Karpas-422 (cell line): ENCODE results near the gene PPP1R12B. TPM values are rescaled to one million over a fixed set of nuclear protein-coding genes. Genes with fewer than 3 reads are reported as not detected.
A peak's percentile ranks its signal among the peaks of the same experiment; 100 is the strongest.
"Not testable (repeated sequence)": the region's sequence is repeated elsewhere in the genome, so short reads cannot be mapped to it uniquely, and the experiment has no call there.

Source experiments
- DNase-seq: peaks from one replicate; pipeline ENCODE4 v3.0.0-alpha.2; 2015
- H2AFZ ChIP-seq: fragments of 200-600 bp; sonication (generic); 2 replicates; pipeline ENCODE4 v1.6.1; 2014; ENCODE audit warnings: antibody characterized with exemption, low read length, mixed read lengths
- H3K27ac ChIP-seq: fragments of 200-600 bp; sonication (generic); 2 replicates; pipeline ENCODE4 v1.5.1; 2014; ENCODE audit warnings: mild to moderate bottlenecking, low read length, moderate library complexity
- H3K27me3 ChIP-seq: fragments of 200-600 bp; sonication (generic); 2 replicates; pipeline ENCODE4 v1.6.1; 2014; ENCODE audit warnings: low read length, mixed read lengths
- H3K36me3 ChIP-seq: fragments of 200-600 bp; sonication (generic); 2 replicates; pipeline ENCODE4 v1.6.1; 2014; ENCODE audit warnings: low read length, mixed read lengths; ENCODE audit not compliant: insufficient read depth
- H3K4me1 ChIP-seq: fragments of 200-600 bp; sonication (generic); 2 replicates; pipeline ENCODE4 v1.6.1; 2014; ENCODE audit warnings: mild to moderate bottlenecking, low read length, mixed read lengths
- H3K4me2 ChIP-seq: fragments of 200-600 bp; sonication (generic); 2 replicates; pipeline ENCODE4 v1.6.1; 2014; ENCODE audit warnings: low read length, low read depth, mild to moderate bottlenecking; ENCODE audit not compliant: poor library complexity, severe bottlenecking
- H3K4me3 ChIP-seq: fragments of 200-600 bp; sonication (generic); 2 replicates; pipeline ENCODE4 v1.5.1; 2014; ENCODE audit warnings: mild to moderate bottlenecking, antibody characterized with exemption, low read length, mixed read lengths
- H3K79me2 ChIP-seq: fragments of 200-600 bp; sonication (generic); 2 replicates; pipeline ENCODE4 v1.6.1; 2014; ENCODE audit warnings: mild to moderate bottlenecking, low read length, mixed read lengths
- H3K9ac ChIP-seq: fragments of 200-600 bp; sonication (generic); 2 replicates; pipeline ENCODE4 v1.6.0; 2014; ENCODE audit warnings: low read length
- H3K9me2 ChIP-seq: fragments of 200-600 bp; sonication (generic), shearing (Covaris generic); replicated peaks from 2 replicates; pipeline ENCODE4 v1.6.0; 2014; ENCODE audit warnings: mild to moderate bottlenecking, low read length, moderate library complexity; ENCODE audit not compliant: insufficient read depth
- H3K9me3 ChIP-seq: fragments of 300-700, 200-600 bp; sonication (generic); 2 replicates; pipeline ENCODE4 v1.6.1; 2014; ENCODE audit warnings: low read length, mixed read lengths
- H4K20me1 ChIP-seq: fragments of 200-600 bp; sonication (generic); 2 replicates; pipeline ENCODE4 v1.6.1; 2014; ENCODE audit warnings: mild to moderate bottlenecking, antibody characterized with exemption, low read length, low read depth; ENCODE audit not compliant: insufficient read depth
- total RNA-seq: library from RNA; depleted of rRNA; stranded (reverse); fragments of >200 nt; shearing (Covaris generic); gene quantifications from 2 replicates; pipeline ENCODE4 v1.2.3, GENCODE V29; 2014; ENCODE audit warnings: low replicate concordance

PPP1R12B gene
- total RNA-seq, 1 experiment from 2014 or later, result 8.4 TPM

DNA sequence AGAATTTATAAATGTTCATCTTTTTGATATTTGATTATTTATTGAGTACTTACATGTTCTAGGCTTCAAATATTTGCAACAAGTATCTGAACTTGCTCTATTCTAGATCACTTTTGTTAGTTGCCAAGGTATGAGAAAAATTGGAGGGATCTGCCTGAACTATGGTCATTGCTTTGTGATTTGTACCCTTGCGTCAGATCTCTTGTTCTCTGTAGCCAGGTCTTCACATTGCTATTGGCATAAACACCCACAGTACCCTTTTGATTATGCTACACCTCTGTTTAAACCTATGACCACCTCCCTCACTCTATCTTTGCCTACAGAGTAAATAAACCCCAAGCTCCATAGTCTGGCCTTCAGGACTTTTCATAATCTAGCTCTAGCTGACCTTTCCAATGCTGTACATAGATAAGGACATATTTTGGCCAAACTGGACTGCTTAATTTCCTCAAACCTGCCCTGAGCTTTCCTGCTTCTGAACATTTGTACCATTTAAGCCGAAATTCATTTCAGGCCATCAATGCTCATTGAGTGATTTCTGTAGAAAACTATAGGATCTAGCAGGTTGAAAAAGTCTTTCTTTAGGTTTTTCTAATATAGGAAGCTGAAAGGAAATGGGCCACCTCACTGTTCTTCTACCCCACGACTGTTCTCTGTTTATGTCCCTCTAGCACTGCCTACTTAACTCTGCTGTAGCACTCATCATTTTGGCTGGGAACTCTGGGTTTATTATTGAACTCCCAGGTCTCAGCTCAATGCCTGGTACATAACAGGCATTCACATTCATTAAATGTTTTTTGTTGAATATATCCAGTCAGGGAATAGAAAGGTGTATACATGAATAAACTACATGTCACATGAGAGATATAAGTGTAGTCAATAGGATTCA, 84.9 kb downstream of the PPP1R12B start:
- no peak overlapping the region for H2AFZ ChIP-seq
- no peaks in the 10 kb centered on the region for H3K9me3 ChIP-seq
- H3K4me1 ChIP-seq, result no peaks in the 10 kb centered on the region
- no peak overlapping the region for H3K4me2 ChIP-seq
- DNase-seq, result no peak
- no peak overlapping the region for H3K9ac ChIP-seq
- H3K27ac ChIP-seq, result no peak overlapping the region
- H3K9me2 ChIP-seq, result no peaks in the 10 kb centered on the region
- H4K20me1 ChIP-seq, result no peaks in the 10 kb centered on the region
- H3K4me3 ChIP-seq, result no peak overlapping the region
- H3K27me3 ChIP-seq, result no peaks in the 10 kb centered on the region
- H3K36me3 ChIP-seq, result no peaks in the 10 kb centered on the region
- no peaks in the 10 kb centered on the region for H3K79me2 ChIP-seq

DNA sequence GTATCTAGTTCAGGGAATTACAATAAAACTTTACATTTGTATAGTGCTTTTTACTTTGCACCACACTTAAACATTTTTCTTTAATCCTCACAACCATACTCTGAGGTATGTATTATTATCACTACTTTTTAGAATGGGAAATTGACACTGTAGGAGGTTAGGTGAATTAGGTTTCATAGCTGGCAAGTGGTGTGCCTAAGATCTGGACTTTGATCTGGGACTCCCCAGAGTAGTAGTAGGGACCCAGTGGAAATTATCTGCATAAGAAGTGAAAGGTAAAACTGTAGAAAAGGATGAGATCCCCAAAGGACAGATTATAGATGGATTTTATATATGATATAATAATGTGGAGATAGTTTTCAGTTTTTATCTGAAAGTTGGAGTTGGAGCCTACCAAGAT, 85.6 kb downstream of the PPP1R12B start:
- Histone ChIP-seq H3K9me3 (no peaks in the 10 kb centered on the region), H3K36me3 (no peaks in the 10 kb centered on the region), H3K79me2 (no peaks in the 10 kb centered on the region), H3K4me2 (no peak overlapping the region), H2AFZ (no peak overlapping the region), H3K4me1 (peaks cover under 1% of the 10 kb centered on the region; the same call in 1 of the 2 replicates), H3K4me3 (no peak overlapping the region), H3K9me2 (no peaks in the 10 kb centered on the region), H3K9ac (no peak overlapping the region), H3K27ac (no peak overlapping the region), H4K20me1 (no peaks in the 10 kb centered on the region), H3K27me3 (no peaks in the 10 kb centered on the region)
- no peak for DNase-seq

DNA sequence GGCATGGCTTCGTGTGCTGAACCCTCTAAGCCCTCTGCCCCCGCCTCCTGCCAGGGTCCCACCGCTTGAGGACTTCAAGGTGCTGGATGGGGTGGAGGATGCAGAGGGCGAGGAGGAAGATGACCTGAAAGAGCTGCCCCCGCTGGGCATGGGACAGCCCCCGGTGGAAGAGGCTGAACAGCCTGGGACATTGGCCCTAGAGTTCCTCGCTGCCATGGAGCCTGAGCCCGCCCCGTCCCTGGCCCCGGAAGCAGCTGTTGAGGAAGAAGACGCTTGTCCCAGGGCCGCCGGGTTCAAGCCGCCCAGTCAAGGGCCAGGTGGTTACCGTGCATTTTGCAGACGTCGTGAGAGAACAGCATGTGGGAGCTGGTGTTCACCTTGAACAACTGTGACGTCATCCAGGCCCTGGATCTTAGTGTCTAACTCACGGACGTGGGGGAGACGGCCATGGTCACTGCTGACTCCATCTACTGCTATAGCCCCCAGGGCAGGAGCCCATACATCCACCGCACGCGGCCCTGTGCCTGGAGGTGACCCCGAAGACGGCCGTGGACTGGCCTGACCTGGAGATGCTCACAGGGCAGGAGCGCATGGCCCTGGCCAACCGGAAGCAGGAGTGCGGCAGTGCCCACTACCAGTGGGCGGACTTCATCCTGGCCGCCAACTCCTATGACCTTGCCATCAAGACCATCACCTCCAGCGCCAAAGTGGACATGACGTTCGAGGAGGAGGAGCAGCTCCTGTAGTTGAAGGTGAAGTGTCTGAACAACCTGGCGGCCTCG, 90.1 kb downstream of the PPP1R12B start:
- H3K4me2 ChIP-seq, result no peak overlapping the region
- H3K9ac ChIP-seq, result no peak overlapping the region
- H3K9me3 ChIP-seq, result no peaks in the 10 kb centered on the region
- no peaks in the 10 kb centered on the region for H3K27me3 ChIP-seq
- no peak overlapping the region for H3K4me3 ChIP-seq
- no peak for DNase-seq
- H3K4me1 ChIP-seq, result peaks cover 12% of the 10 kb centered on the region
- no peaks in the 10 kb centered on the region for H3K79me2 ChIP-seq
- no peak overlapping the region for H2AFZ ChIP-seq
- H3K36me3 ChIP-seq, result no peaks in the 10 kb centered on the region
- H4K20me1 ChIP-seq, result no peaks in the 10 kb centered on the region
- H3K27ac ChIP-seq, result no peak overlapping the region
- H3K9me2 ChIP-seq, result no peaks in the 10 kb centered on the region

DNA sequence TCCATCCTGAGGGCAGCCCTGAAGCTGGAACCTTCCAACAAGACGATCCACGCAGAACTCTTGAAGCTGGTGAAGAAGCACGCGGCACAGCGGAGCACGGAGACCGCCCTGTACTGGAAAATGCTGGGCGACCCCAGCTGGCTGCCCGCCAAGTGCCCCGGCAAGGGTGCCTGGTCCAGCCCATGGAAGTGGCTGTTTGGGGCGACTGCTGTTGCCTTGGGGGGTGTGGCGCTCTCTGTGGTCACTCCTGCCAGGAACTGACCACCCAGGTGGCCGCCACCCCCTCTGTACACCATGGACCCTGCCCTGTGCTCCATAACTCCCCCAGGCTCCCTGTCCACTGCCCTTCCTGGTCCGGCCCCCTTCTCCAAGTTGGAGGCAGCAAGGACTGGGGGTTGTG, 90.8 kb downstream of the PPP1R12B start:
- Histone ChIP-seq H3K27ac (no peak overlapping the region), H4K20me1 (no peaks in the 10 kb centered on the region), H3K27me3 (no peaks in the 10 kb centered on the region), H3K9me2 (no peaks in the 10 kb centered on the region), H3K9me3 (no peaks in the 10 kb centered on the region), H3K4me1 (peaks cover 12% of the 10 kb centered on the region), H3K79me2 (no peaks in the 10 kb centered on the region), H3K4me3 (no peak overlapping the region), H3K36me3 (no peaks in the 10 kb centered on the region), H3K9ac (no peak overlapping the region), H3K4me2 (no peak overlapping the region), H2AFZ (no peak overlapping the region)
- DNase-seq, result no peak

DNA sequence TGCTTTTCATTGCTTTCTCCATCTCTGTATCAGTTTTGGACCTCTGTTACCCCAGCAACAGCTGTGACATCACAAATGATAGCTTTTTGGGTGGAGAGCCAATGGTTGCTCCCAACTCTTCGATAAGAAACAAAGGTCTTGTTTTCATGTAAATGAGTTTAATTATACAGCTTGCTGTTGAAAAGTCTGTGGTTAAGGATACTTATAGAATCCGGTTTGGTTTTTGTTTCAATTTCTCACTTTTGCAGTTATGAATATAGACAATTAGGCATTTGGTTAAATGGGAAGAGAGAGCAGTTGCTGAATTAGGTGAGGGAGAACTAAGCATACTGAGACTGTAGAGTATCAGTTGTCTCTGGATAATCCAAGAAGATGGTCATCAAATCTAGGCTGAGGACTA, 99.6 kb downstream of the PPP1R12B start:
- H3K36me3 ChIP-seq, H3K79me2 ChIP-seq, H3K27me3 ChIP-seq, H3K9me3 ChIP-seq, H3K4me3 ChIP-seq, H3K9me2 ChIP-seq, H3K9ac ChIP-seq, H3K4me2 ChIP-seq, H3K4me1 ChIP-seq, H4K20me1 ChIP-seq, H3K27ac ChIP-seq, H2AFZ ChIP-seq: not testable (repeated sequence)
- peak; percentile 12 for DNase-seq

DNA sequence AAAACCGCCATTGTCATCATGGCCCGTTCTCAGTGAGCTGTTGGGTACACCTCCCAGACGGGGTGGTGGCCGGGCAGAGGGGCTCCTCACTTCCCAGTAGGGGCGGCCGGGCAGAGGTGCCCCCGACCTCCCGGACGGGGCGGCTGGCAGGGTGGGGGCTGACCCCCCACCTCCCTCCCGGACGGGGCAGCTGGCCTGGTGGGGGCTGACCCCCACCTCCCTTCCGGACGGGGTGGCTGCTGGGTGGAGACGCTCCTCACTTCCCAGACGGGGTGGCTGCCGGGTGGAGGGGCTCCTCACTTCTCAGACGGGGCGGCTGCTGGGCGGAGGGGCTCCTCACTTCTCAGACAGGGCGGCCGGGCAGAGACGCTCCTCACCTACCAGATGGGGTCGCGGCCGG, 103.1 kb downstream of the PPP1R12B start:
- not testable (repeated sequence) for H3K4me2 ChIP-seq, H3K9ac ChIP-seq, H2AFZ ChIP-seq

DNA sequence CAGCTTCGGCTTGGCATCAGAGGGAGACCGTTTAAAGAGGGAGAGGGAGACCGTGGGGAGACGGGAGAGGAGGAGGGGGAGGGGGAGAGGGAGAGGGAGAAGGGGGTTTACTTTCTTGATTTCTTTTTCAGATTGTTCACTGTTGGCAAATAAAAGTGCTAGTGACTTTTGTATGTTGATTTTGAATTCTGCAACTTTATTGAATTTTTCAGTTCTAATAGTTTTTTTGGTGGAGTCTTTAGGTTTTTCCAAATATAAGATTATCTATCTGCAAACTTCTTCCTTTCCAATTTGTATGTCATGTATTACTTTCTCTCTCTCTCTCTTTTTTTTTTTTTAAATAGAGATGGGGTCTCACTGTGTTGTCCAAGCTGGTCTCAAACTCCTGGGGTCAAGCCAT, 104.0 kb downstream of the PPP1R12B start:
- Histone ChIP-seq H3K27ac (no peak overlapping the region), H4K20me1 (no peaks in the 10 kb centered on the region), H3K36me3 (no peaks in the 10 kb centered on the region), H3K9me2 (no peaks in the 10 kb centered on the region), H3K27me3 (no peaks in the 10 kb centered on the region), H3K9me3 (no peaks in the 10 kb centered on the region), H3K4me3 (no peak overlapping the region), H3K4me2 (no peak overlapping the region), H3K9ac (no peak overlapping the region), H3K79me2 (no peaks in the 10 kb centered on the region), H3K4me1 (peaks cover 5% of the 10 kb centered on the region), H2AFZ (no peak overlapping the region)
- no peak for DNase-seq

More for the DNA sequence above, 103.1 kb downstream of the PPP1R12B start:
- not testable (repeated sequence) for DNase-seq, H3K4me1 ChIP-seq, H3K4me3 ChIP-seq, H3K9me2 ChIP-seq, H3K9me3 ChIP-seq, H3K36me3 ChIP-seq, H3K27me3 ChIP-seq, H3K27ac ChIP-seq, H3K79me2 ChIP-seq, H4K20me1 ChIP-seq

DNA sequence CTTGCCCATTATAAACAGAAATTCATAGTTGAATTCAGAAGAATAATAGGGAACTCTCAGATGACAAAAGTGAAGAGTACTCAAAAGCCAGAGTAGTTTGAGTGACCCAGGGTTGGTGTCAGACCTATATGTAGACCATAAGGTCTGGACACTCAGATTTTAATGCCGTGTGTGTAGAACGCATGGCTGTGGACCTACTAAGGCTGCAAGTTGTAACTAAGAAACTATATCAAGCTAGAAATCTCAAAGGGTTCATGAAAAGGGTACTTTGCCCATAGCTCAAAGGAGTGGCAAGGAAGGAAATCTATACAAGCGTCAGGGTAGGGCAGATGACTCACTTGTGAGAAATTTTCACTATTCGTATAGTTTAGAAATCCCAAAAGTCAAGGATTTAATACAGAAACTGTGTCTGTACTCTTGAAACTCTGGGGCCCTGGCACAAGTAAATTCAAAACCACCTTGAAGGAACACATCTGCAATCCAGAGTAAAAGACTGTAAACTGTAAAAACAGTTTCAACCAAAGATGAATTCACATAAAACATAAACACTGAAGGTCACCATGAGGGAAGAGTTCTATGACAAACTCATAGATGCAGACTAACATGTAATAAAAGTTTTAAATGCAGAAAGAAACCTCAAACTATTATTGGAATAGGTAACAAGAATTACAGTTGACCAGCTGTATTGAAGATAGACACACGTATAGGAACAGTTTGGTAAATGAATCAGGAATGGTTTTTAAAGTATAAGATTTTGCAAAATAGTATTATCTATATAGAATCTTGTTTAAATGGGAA, 108.1 kb downstream of the PPP1R12B start:
- DNase-seq, H3K27me3 ChIP-seq, H2AFZ ChIP-seq, H3K4me2 ChIP-seq, H3K9me2 ChIP-seq, H3K36me3 ChIP-seq, H3K4me3 ChIP-seq, H4K20me1 ChIP-seq, H3K79me2 ChIP-seq, H3K9me3 ChIP-seq, H3K9ac ChIP-seq, H3K27ac ChIP-seq, H3K4me1 ChIP-seq: not testable (repeated sequence)
